GM19328 (cell line): ENCODE data around the gene KCND3.

Source experiments
- ATAC-seq: cut with Tn5 transposase; IDR thresholded peaks from one replicate; pipeline ENCODE4 v1.9.1; 2021; ENCODE audit warnings: mild to moderate bottlenecking, moderate library complexity; ENCODE audit not compliant: unreplicated experiment

KCND3 gene

GRCh38 chr1:111851552-111851951, 137.9 kb downstream of the KCND3 start:
- ATAC-seq, result no peak

GRCh38 chr1:111850109-111850508, 139.4 kb downstream of the KCND3 start:
- no peak for ATAC-seq

- ATAC-seq, result no peak
These were observed 140.5 kb downstream of the KCND3 start for GRCh38 chr1:111848852-111849545.

GRCh38 chr1:111847466-111847865, 142.0 kb downstream of the KCND3 start:
- no peak for ATAC-seq

- no peak for ATAC-seq
These were observed 142.6 kb downstream of the KCND3 start for GRCh38 chr1:111846842-111847241.

GRCh38 chr1:111843177-111843576, 146.3 kb downstream of the KCND3 start:
- no peak for ATAC-seq

- ATAC-seq, result no peak
These were observed 147.1 kb downstream of the KCND3 start for GRCh38 chr1:111842411-111842810.

- ATAC-seq, result no peak
These were observed 147.7 kb downstream of the KCND3 start for GRCh38 chr1:111841746-111842145.

- ATAC-seq, result no peak
These were observed 148.3 kb downstream of the KCND3 start for GRCh38 chr1:111841189-111841588.

- no peak for ATAC-seq
These were observed 152.1 kb downstream of the KCND3 start for GRCh38 chr1:111837393-111837792.

GRCh38 chr1:111836111-111836510, 153.4 kb downstream of the KCND3 start:
- ATAC-seq, result no peak

GRCh38 chr1:111835514-111835913, 154.0 kb downstream of the KCND3 start:
- no peak for ATAC-seq

- ATAC-seq, result no peak
These were observed 154.5 kb downstream of the KCND3 start for GRCh38 chr1:111834956-111835355.

GRCh38 chr1:111833334-111833733, 156.1 kb downstream of the KCND3 start:
- ATAC-seq, result no peak

- ATAC-seq, result no peak
These were observed 156.8 kb downstream of the KCND3 start for GRCh38 chr1:111832521-111833155.

- ATAC-seq, result no peak
These were observed 158.3 kb downstream of the KCND3 start for GRCh38 chr1:111831153-111831552.

- ATAC-seq, result no peak
These were observed 161.5 kb downstream of the KCND3 start for GRCh38 chr1:111827946-111828345.

- ATAC-seq, result no peak
These were observed 163.2 kb downstream of the KCND3 start for GRCh38 chr1:111826278-111826677.

- no peak for ATAC-seq
These were observed 164.3 kb downstream of the KCND3 start for GRCh38 chr1:111825217-111825616.

GRCh38 chr1:111822138-111822537, 167.3 kb downstream of the KCND3 start:
- no peak for ATAC-seq

GRCh38 chr1:111821121-111821745, 168.2 kb downstream of the KCND3 start:
- no peak for ATAC-seq

GRCh38 chr1:111819566-111820263, 169.8 kb downstream of the KCND3 start:
- no peak for ATAC-seq
